ENCODE data around the gene CD4. TPM values are rescaled to one million over a fixed set of nuclear protein-coding genes. Genes with fewer than 3 reads are reported as not detected.

CD4 gene
- total and polyA plus RNA-seq, 2 of the 4 experiments (the other 2 are of a cell fraction), result 5.7 to 15.0 TPM

DNA sequence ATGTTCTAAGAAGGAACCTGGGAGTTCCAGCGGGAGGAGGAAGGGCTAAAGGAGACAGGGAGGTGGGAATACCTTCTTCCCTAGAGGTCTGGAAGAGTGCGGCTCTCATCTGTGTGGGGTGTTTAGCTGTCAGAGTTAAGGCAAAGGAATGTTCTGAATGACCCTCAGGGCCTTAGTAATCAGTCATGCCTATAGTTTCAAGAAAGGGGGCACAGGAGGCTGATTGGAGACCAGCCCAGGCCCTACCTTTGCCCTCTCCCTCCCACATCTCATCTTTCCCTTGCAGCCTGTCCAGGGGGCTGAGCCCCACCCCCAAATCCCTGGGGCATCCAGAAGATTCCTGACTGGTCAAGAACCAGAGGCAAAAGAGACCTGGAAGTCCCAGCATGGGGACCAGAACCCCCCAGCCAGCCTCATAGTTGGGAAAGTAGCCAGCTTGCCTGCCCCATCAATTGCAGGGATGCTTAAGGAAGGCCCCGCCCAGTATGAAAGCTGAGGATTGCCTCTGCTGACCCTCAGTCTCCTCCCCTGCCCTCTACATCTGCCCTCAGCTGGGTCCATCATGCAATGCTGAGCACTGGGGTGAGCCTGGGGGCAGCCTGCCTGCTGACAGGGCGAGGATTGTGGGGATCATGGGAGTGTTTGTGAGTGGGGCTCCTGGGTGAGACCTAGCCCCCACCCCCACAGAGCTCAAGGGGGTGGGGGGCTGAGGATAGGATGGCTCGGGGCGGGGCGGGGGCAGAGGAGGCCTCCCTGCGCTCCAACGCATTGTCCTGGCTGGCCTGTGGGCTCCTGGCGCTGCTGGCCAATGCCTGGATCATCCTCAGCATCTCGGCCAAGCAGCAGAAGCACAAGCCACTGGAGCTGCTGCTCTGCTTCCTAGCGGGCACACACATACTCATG, 34.1 kb downstream of the CD4 start:
- intact Hi-C loops (cut with micrococcal nuclease) (loop anchor here (2.0 kb wide), 1 partner anchor 207 kb away; no protein-coding TSS in a partner anchor), in situ Hi-C loops (cut with MboI; ENCODE audit: low sequenced_read_pairs) (loop anchor here (10.0 kb wide), 1 partner anchor 209 kb away; no protein-coding TSS in a partner anchor), dilution Hi-C loops (cut with HindIII; ENCODE audit: low sequenced_read_pairs, unreplicated experiment) (no loop called here)
- ChIA-PET POLR2A (ENCODE audit: unreplicated experiment) (interaction anchor here (0.6 to 0.9 kb wide), 2 partner anchors 10 to 289 kb away, joined by 5 to 8 read pairs; partner anchors contain the start of gene GAPDH), CTCF (no interaction called here)
- Histone ChIP-seq H3K9me1 (ENCODE audit: insufficient read depth, low read length) (peaks cover 2% of the 10 kb centered on the region; the same call in 1 of the 2 replicates), H2BK20ac (ENCODE audit: low read depth, low read length) (no peak overlapping the region; the same call in 1 of the 2 replicates), H3K18ac (ENCODE audit: low read depth, low read length) (no peak overlapping the region), H3K4me2 (ENCODE audit: low read depth, low read length) (no peak overlapping the region), H3K23ac (ENCODE audit: low read depth, low read length) (no peak overlapping the region), H4K5ac (ENCODE audit: low read depth, low read length) (no peak overlapping the region), H3K56ac (ENCODE audit: extremely low read depth, insufficient read depth, low read length) (no peak overlapping the region), H3K4me3 (ENCODE audit: insufficient read depth, low read depth, low read length) (no peak overlapping the region), H2BK5ac (ENCODE audit: low read depth, low read length, poor library complexity, severe bottlenecking) (no peak overlapping the region), H3K9me3 (ENCODE audit: control insufficient read depth, insufficient read depth, low read length) (no peaks in the 10 kb centered on the region), H3K36me3 (ENCODE audit: control insufficient read depth, insufficient read depth, low read length) (no peaks in the 10 kb centered on the region), H3K4ac (ENCODE audit: low read depth, low read length) (no peak overlapping the region), H2AK9ac (replicated peaks; ENCODE audit: low read depth, low read length, poor library complexity) (peak overlapping the region; percentile 69), H2BK15ac (ENCODE audit: low read depth, low read length) (no peak overlapping the region), H3K4me1 (ENCODE audit: control insufficient read depth, insufficient read depth, low read length) (peaks cover 18% of the 10 kb centered on the region), H3K14ac (replicated peaks; ENCODE audit: low read depth, low read length) (no peak overlapping the region), H3K9ac (ENCODE audit: low read depth, low read length) (no peak overlapping the region), H2AK5ac (ENCODE audit: low read depth, low read length) (peak overlapping the region; percentile 8; the same call in 1 of the 2 replicates), H4K91ac (ENCODE audit: insufficient read depth, low read depth, low read length) (0 out of 2 replicates have a peak overlapping the region, but pooled peaks have one; percentile 1), H3K27me3 (ENCODE audit: control insufficient read depth, insufficient read depth, low read length) (peaks cover 2% of the 10 kb centered on the region; the same call in 1 of the 2 replicates), H2BK120ac (ENCODE audit: low read depth, low read length) (no peak overlapping the region), H4K8ac (ENCODE audit: low read depth in 2 of 2, low read length in 2 of 2) (no peak overlapping the region), H3K27ac (ENCODE audit: insufficient read depth, low read length) (no peak overlapping the region), H2AFZ (replicated peaks; ENCODE audit: low read length, poor library complexity) (peak overlapping the region; percentile 38), H4K20me1 (ENCODE audit: insufficient read depth, low read length) (no peaks in the 10 kb centered on the region), H3K79me1 (ENCODE audit: low read depth in 1 of 2, low read length in 2 of 2) (peaks cover 0 to 32% of the 10 kb centered on the region in 2 experiments; a peak in 2 of 4 replicates)
- WGBS, 2 experiments (ENCODE audit: extremely low coverage in 2 of 2, insufficient read length in 1 of 2), result 93% methylated on average over 3 of the region's 12 CpGs; no CpG with 5 or more reads in 1 of the 2 experiments
- no peak for ATAC-seq (ENCODE audit: low read depth)
- TF ChIP-seq NFE2L2 (IDR thresholded peaks at IDR 0.05; ENCODE audit: low read depth, low read length) (no peak), BHLHE40 (IDR thresholded peaks at IDR 0.05; ENCODE audit: low read depth, low read length) (no peak), RAD21 (IDR thresholded peaks at IDR 0.05; ENCODE audit: low read length) (no peak), MAFK (IDR thresholded peaks at IDR 0.05; ENCODE audit: low read depth, low read length) (no peak), FOS (IDR thresholded peaks at IDR 0.05; ENCODE audit: low read depth, low read length) (no peak)
- BruUV-seq (replicated peaks), result no TSS peak
- no peak for DNase-seq
